H1 (cell line): Measurements from ENCODE around the gene MED12L. TPM values are rescaled to one million over a fixed set of nuclear protein-coding genes. Genes with fewer than 3 reads are reported as not detected.

Source experiments
- CTCF ChIA-PET: fragments of 300-600 bp; sonication (Branson Sonifier 250); formaldehyde crosslinking; loops from one replicate; lab custom pipeline; 2021; ENCODE audit not compliant: partially characterized antibody; lab: Charles Lee
- POLR2A ChIA-PET: fragments of 300-600 bp; sonication (Branson Sonifier 250); formaldehyde crosslinking; loops from one replicate; lab custom pipeline; 2021; ENCODE audit warnings: inconsistent platforms; ENCODE audit not compliant: partially characterized antibody; lab: Charles Lee
- DNase-seq, 2 experiments: peaks; one replicate each; pipeline versions ENCODE4 v3.0.0 to v3.0.0-alpha.2; 2010 to 2022; ENCODE audit warnings: low spot score in 2 of 2, low read depth in 1 of 2, mixed read lengths in 1 of 2
- FAIRE-seq: peaks from 2 replicates; lab custom pipeline; 2011; peaks lifted over from hg19 to GRCh38; lab: Jason Lieb, UNC
- H2AFZ ChIP-seq: 2 replicates; pipeline ENCODE4 v1.8.1; 2012; ENCODE audit warnings: low read length, inconsistent platforms
- H2AK5ac ChIP-seq: 2 replicates; pipeline ENCODE4 v1.6.1; 2013; ENCODE audit warnings: low read depth, low read length
- H2BK120ac ChIP-seq: replicated peaks from 2 replicates; pipeline ENCODE3; 2013; ENCODE audit warnings: low read depth, low read length, inconsistent platforms
- H2BK12ac ChIP-seq: 2 replicates; pipeline ENCODE4 v1.6.1; 2013; ENCODE audit warnings: low read depth, low read length
- H2BK15ac ChIP-seq: 2 replicates; pipeline ENCODE4 v1.6.1; 2013; ENCODE audit warnings: low read length
- H2BK20ac ChIP-seq: 2 replicates; pipeline ENCODE4 v1.6.1; 2013; ENCODE audit warnings: low read length
- H2BK5ac ChIP-seq: 2 replicates; pipeline ENCODE4 v1.6.1; 2013; ENCODE audit warnings: low read depth, low read length
- H3K14ac ChIP-seq: 2 replicates; pipeline ENCODE4 v1.6.1; 2013; ENCODE audit warnings: inconsistent platforms; ENCODE audit not compliant: insufficient read length
- H3K18ac ChIP-seq: 2 replicates; pipeline ENCODE4 v1.6.1; 2013; ENCODE audit warnings: low read length; ENCODE audit errors: extremely low read depth
- H3K23ac ChIP-seq: 2 replicates; pipeline ENCODE4 v1.6.1; 2013; ENCODE audit warnings: inconsistent platforms; ENCODE audit not compliant: insufficient read length
- H3K23me2 ChIP-seq: 2 replicates; pipeline ENCODE4 v1.6.1; 2013; ENCODE audit warnings: low read depth, low read length
- H3K27ac ChIP-seq: 2 replicates; pipeline ENCODE4 v1.6.1; 2011; ENCODE audit warnings: low read depth, low read length, inconsistent platforms
- H3K27me3 ChIP-seq, 4 experiments: replicated peaks in 1 of 4; 1 replicate in 1 of 4; 2 replicates in 3 of 4; pipeline versions ENCODE4 v1.6.1 to v1.8.1; 2011 to 2013; ENCODE audit warnings: low read length in 3 of 4, mild to moderate bottlenecking in 3 of 4, inconsistent platforms in 2 of 4, mixed read lengths in 2 of 4, moderate library complexity in 1 of 4; ENCODE audit not compliant: control insufficient read depth in 3 of 4, insufficient read depth in 3 of 4; ENCODE audit errors: extremely low read depth in 1 of 4
- H3K36me3 ChIP-seq, 4 experiments: 2 replicates each; pipeline versions ENCODE4 v1.6.1 to v1.8.1; 2011 to 2013; ENCODE audit warnings: mild to moderate bottlenecking in 4 of 4, low read length in 3 of 4, moderate library complexity in 2 of 4, control low read depth in 1 of 4, inconsistent platforms in 1 of 4; ENCODE audit not compliant: insufficient read depth in 4 of 4, control insufficient read depth in 2 of 4
- H3K4ac ChIP-seq: replicated peaks from 2 replicates; pipeline ENCODE3; 2013; ENCODE audit warnings: low read length, low read depth, mixed read lengths, inconsistent platforms; ENCODE audit not compliant: insufficient read length
- H3K4me1 ChIP-seq, 4 experiments: replicated peaks in 1 of 4; 1 replicate in 1 of 4; 2 replicates in 3 of 4; pipeline versions ENCODE4 v1.6.1 to v1.8.1; 2011 to 2013; ENCODE audit warnings: low read length in 3 of 4, inconsistent platforms in 2 of 4, mixed read lengths in 1 of 4; ENCODE audit not compliant: insufficient read depth in 4 of 4, control insufficient read depth in 3 of 4
- H3K4me2 ChIP-seq, 2 experiments: 2 replicates each; pipeline versions ENCODE4 v1.6.1 to v1.8.1; 2011 to 2013; ENCODE audit warnings: low read depth in 2 of 2, low read length in 2 of 2, control low read depth in 1 of 2, inconsistent platforms in 1 of 2, mild to moderate bottlenecking in 1 of 2; ENCODE audit not compliant: insufficient read depth in 1 of 2
- H3K4me3 ChIP-seq, 4 experiments: fragments of 200-600, 300-600 bp in 1 of 4; sonication (generic), shearing (Covaris generic), sonication (Bioruptor Twin) in 1 of 4; 2 replicates each; pipeline versions ENCODE4 v1.5.1 to v1.8.1; 2011 to 2016; ENCODE audit warnings: low read length in 4 of 4, low read depth in 3 of 4, control low read depth in 2 of 4, inconsistent platforms in 2 of 4, mild to moderate bottlenecking in 2 of 4, mixed read lengths in 1 of 4, moderate library complexity in 1 of 4; ENCODE audit not compliant: insufficient read depth in 2 of 4; ENCODE audit errors: extremely low read depth in 1 of 4
- H3K56ac ChIP-seq: replicated peaks from 2 replicates; pipeline ENCODE3; 2013; ENCODE audit warnings: low read depth, mild to moderate bottlenecking, mixed read lengths, low read length, inconsistent platforms; ENCODE audit not compliant: insufficient read length
- H3K79me1 ChIP-seq: 2 replicates; pipeline ENCODE4 v1.6.1; 2013; ENCODE audit warnings: low read depth, low read length, control low read depth
- H3K79me2 ChIP-seq, 2 experiments: 2 replicates each; pipeline versions ENCODE4 v1.6.1 to v1.8.1; 2012 to 2013; ENCODE audit warnings: low read length in 2 of 2, mild to moderate bottlenecking in 2 of 2, inconsistent platforms in 1 of 2; ENCODE audit not compliant: insufficient read depth in 2 of 2, control insufficient read depth in 1 of 2
- H3K9ac ChIP-seq, 4 experiments: replicated peaks in 1 of 4; 1 replicate in 1 of 4; 2 replicates in 3 of 4; pipeline versions ENCODE4 v1.6.1 to v1.8.1; 2011 to 2013; ENCODE audit warnings: low read depth in 3 of 4, low read length in 3 of 4, control low read depth in 2 of 4, mild to moderate bottlenecking in 2 of 4, moderate library complexity in 2 of 4, inconsistent platforms in 1 of 4; ENCODE audit errors: extremely low read depth in 1 of 4
- H3K9me3 ChIP-seq, 2 experiments: 2 replicates each; pipeline versions ENCODE4 v1.6.1 to v1.8.1; 2012 to 2013; ENCODE audit warnings: mild to moderate bottlenecking in 2 of 2, moderate library complexity in 2 of 2, control low read depth in 1 of 2, inconsistent platforms in 1 of 2, low read depth in 1 of 2, low read length in 1 of 2, mixed read lengths in 1 of 2; ENCODE audit not compliant: insufficient read depth in 2 of 2
- H4K20me1 ChIP-seq, 2 experiments: replicated peaks in 1 of 2; 2 replicates each; pipeline versions ENCODE3 to v1.8.1; 2011 to 2013; ENCODE audit warnings: inconsistent platforms in 2 of 2, low read length in 2 of 2, mild to moderate bottlenecking in 1 of 2; ENCODE audit not compliant: insufficient read depth in 2 of 2, control insufficient read depth in 1 of 2
- H4K5ac ChIP-seq: 2 replicates; pipeline ENCODE4 v1.6.1; 2013; ENCODE audit warnings: low read length, low read depth, mixed read lengths, inconsistent platforms; ENCODE audit not compliant: insufficient read length
- H4K8ac ChIP-seq: 2 replicates; pipeline ENCODE4 v1.8.0; 2013; ENCODE audit warnings: mild to moderate bottlenecking, moderate library complexity, low read length, inconsistent platforms; ENCODE audit not compliant: insufficient read depth; ENCODE audit errors: extremely low read depth
- H4K91ac ChIP-seq: replicated peaks from 2 replicates; pipeline ENCODE3; 2013; ENCODE audit warnings: low read length, mixed read lengths, inconsistent platforms; ENCODE audit not compliant: insufficient read length
- EZH2 ChIP-seq: fragments of 200-600 bp; sonication (generic); IDR thresholded peaks from 2 replicates; pipeline ENCODE4 v1.7.1; 2012; ENCODE audit warnings: low read depth, mild to moderate bottlenecking, moderate library complexity, low read length, inconsistent platforms; ENCODE audit not compliant: severe bottlenecking
- KDM1A ChIP-seq: fragments of 200-600, 300-600 bp; sonication (generic); IDR thresholded peaks from 2 replicates; pipeline ENCODE4 v1.7.1; 2016; ENCODE audit warnings: mild to moderate bottlenecking, low read length, borderline replicate concordance
- NRF1 ChIP-seq: IDR thresholded peaks from 2 replicates; pipeline ENCODE4 v1.6.1; 2011; ENCODE audit warnings: mild to moderate bottlenecking, low read depth, low read length, improper control_type of control experiment
- POU5F1 ChIP-seq: IDR thresholded peaks from 2 replicates; pipeline ENCODE4 v1.6.1; 2011; ENCODE audit warnings: low read depth, mild to moderate bottlenecking, low read length, moderate library complexity
- SUZ12 ChIP-seq: fragments of 200-600 bp; sonication (generic); IDR thresholded peaks from 2 replicates; pipeline ENCODE4 v1.6.1; 2012; ENCODE audit warnings: mild to moderate bottlenecking, inconsistent platforms, low read length, moderate library complexity, mixed read lengths
- WGBS, 2 experiments: shearing (Covaris generic) in 1 of 2; methylation state at CpG; one replicate each; pipeline versions ENCODE4 v1.1.6 to v1.1.7; 2013 to 2015; ENCODE audit warnings: low lambda C conversion rate in 2 of 2, mixed read lengths in 2 of 2, inconsistent platforms in 1 of 2, low coverage in 1 of 2, missing lambda C conversion rate in 1 of 2; ENCODE audit not compliant: insufficient replicate concordance in 2 of 2, insufficient coverage in 1 of 2, insufficient read length in 1 of 2; ENCODE audit errors: extremely low coverage in 1 of 2, missing lambda C conversion rate in 1 of 2; 5-methylcytosine and 5-hydroxymethylcytosine counted together
- polyA plus RNA-seq, 7 experiments: library from polyadenylated mRNA; depleted of rRNA in 3 of 7; stranded (reverse) in 5 of 7; unstranded in 2 of 7; fragments of >200 nt in 5 of 7; fragments of 200-250 nt in 2 of 7; gene quantifications; 1 replicate in 5 of 7; 2 replicates in 1 of 7; 4 replicates in 1 of 7; pipeline versions ENCODE4 v1.2.1 to v1.2.3, GENCODE V29; 2011 to 2013; ENCODE audit warnings: missing spikeins in 2 of 7, mixed read lengths in 2 of 7
- total RNA-seq: library from RNA; stranded (reverse); fragmentation: NEBNext Ultra II Directional; extraction: Animal tissue kit (Norgen Biotek cat#: 25700); gene quantifications from 2 replicates; pipeline ENCODE4 v1.2.1, GENCODE V29; 2021
- TF ChIP-seq, protein P1 (sequence below): IDR thresholded peaks from 2 replicates; pipeline ENCODE4 v1.6.1; 2012; ENCODE audit warnings: inconsistent platforms

MED12L gene
- total and polyA plus RNA-seq, 2 of the 8 experiments (the other 6 are each of a cell fraction or from before 2014, with no cell fraction given): 3.6 to 26.2 TPM

DNA sequence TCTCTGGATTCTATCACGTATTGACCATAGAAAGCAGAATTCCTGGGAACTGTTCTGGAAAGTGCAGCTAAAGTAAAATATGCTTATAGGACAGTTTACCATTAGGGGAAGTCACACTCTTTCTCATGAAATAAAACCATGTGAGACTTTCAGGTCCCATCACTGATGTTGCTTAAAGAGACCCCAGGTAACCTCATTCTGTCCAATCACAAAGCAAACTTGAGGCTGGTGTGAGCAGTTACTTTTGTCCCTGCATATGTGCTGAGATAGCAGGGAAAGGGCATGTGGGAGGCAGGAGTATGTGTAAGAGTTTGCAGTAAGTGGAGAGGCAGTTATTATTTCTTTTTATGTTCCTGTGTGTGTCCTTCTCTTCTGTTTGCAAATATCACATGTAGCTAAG lies 215.1 kb downstream of the MED12L start:
- TF ChIP-seq, protein P1, sequence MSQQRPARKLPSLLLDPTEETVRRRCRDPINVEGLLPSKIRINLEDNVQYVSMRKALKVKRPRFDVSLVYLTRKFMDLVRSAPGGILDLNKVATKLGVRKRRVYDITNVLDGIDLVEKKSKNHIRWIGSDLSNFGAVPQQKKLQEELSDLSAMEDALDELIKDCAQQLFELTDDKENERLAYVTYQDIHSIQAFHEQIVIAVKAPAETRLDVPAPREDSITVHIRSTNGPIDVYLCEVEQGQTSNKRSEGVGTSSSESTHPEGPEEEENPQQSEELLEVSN: no peak
- TF ChIP-seq EZH2: no peak
- no peak for TF ChIP-seq SUZ12
- no peak for TF ChIP-seq NRF1
- TF ChIP-seq POU5F1: no peak
- no peak for TF ChIP-seq KDM1A
- no peaks in the 10 kb centered on the region for H3K27me3 ChIP-seq
- H3K14ac ChIP-seq: no peak overlapping the region
- H3K56ac ChIP-seq: no peak overlapping the region
- no peak overlapping the region for H3K18ac ChIP-seq
- no peak overlapping the region for H3K9ac ChIP-seq
- FAIRE-seq: no peak
- H2BK15ac ChIP-seq: no peak overlapping the region
- no peak overlapping the region for H4K8ac ChIP-seq
- H3K4me2 ChIP-seq: no peak overlapping the region
- H3K79me2 ChIP-seq: no peaks in the 10 kb centered on the region
- WGBS, 2 experiments: 95% methylated on average over 1 of the region's 1 CpG; no CpG with 5 or more reads in 1 of the 2 experiments
- no peak overlapping the region for H3K27ac ChIP-seq
- H3K23me2 ChIP-seq: no peaks in the 10 kb centered on the region
- no peak overlapping the region for H4K5ac ChIP-seq
- no peak overlapping the region for H2BK12ac ChIP-seq
- H3K4me1 ChIP-seq: peaks cover 4 to 14% (median 9%) of the 10 kb centered on the region in 4 experiments; a peak in 6 of 7 replicates
- H3K79me1 ChIP-seq: no peaks in the 10 kb centered on the region
- H4K91ac ChIP-seq: no peak overlapping the region
- DNase-seq: no peak
- H4K20me1 ChIP-seq: peaks cover 0 to 2% of the 10 kb centered on the region in 2 experiments
- ChIA-PET POLR2A (no interaction called here), CTCF (interaction anchor here (1.4 to 3.0 kb wide), 2 partner anchors 27 to 537 kb away, joined by 3 to 11 read pairs; no protein-coding TSS in a partner anchor)
- H2AK5ac ChIP-seq: no peak overlapping the region
- H2BK120ac ChIP-seq: no peak overlapping the region
- H2AFZ ChIP-seq: no peak overlapping the region
- H2BK20ac ChIP-seq: no peak overlapping the region
- H3K4me3 ChIP-seq: no peak overlapping the region
- H3K4ac ChIP-seq: no peak overlapping the region
- no peak overlapping the region for H3K23ac ChIP-seq
- H3K36me3 ChIP-seq: no peaks in the 10 kb centered on the region
- H3K9me3 ChIP-seq: no peaks in the 10 kb centered on the region
- no peak overlapping the region for H2BK5ac ChIP-seq
